Right hindlimb (tissue), 1 donor: Measurements from ENCODE around the gene CCDC69.
"Not testable (repeated sequence)": the region's sequence is repeated elsewhere in the genome, so short reads cannot be mapped to it uniquely, and the experiment has no call there.

Experiments
- DNase-seq: peaks from one replicate; pipeline ENCODE4 v3.0.0-alpha.2; 2018

CCDC69 gene

GRCh38 chr5:151244206-151244605, 20.3 kb upstream of the CCDC69 start:
- DNase-seq, result no peak

- DNase-seq, result no peak
Measured at GRCh38 chr5:151243564-151243963, 19.7 kb upstream of the CCDC69 start.

- DNase-seq, result no peak
Measured at GRCh38 chr5:151243127-151243526, 19.2 kb upstream of the CCDC69 start.

- no peak for DNase-seq
Measured at GRCh38 chr5:151240924-151241635, 17.2 kb upstream of the CCDC69 start.

GRCh38 chr5:151240268-151240835, 16.5 kb upstream of the CCDC69 start:
- DNase-seq, result not testable (repeated sequence)

- DNase-seq, result peak; percentile 87
Measured at GRCh38 chr5:151239237-151239861, 15.5 kb upstream of the CCDC69 start.

- peak; percentile 45 for DNase-seq
Measured at GRCh38 chr5:151238303-151238741, 14.4 kb upstream of the CCDC69 start.

GRCh38 chr5:151237685-151238084, 13.8 kb upstream of the CCDC69 start:
- no peak for DNase-seq

GRCh38 chr5:151236888-151237287, 13.0 kb upstream of the CCDC69 start:
- no peak for DNase-seq

GRCh38 chr5:151235239-151235571, 11.3 kb upstream of the CCDC69 start:
- DNase-seq, result not testable (repeated sequence)

GRCh38 chr5:151234476-151235238, 10.8 kb upstream of the CCDC69 start:
- DNase-seq, result peak; percentile 67

GRCh38 chr5:151233616-151234085, 9.8 kb upstream of the CCDC69 start:
- DNase-seq, result no peak

- DNase-seq, result no peak
Measured at GRCh38 chr5:151231359-151231758, 7.5 kb upstream of the CCDC69 start.

GRCh38 chr5:151230048-151230680, 6.3 kb upstream of the CCDC69 start:
- DNase-seq, result no peak

GRCh38 chr5:151228986-151229385, 5.1 kb upstream of the CCDC69 start:
- no peak for DNase-seq

- no peak for DNase-seq
Measured at GRCh38 chr5:151227918-151228447, 4.1 kb upstream of the CCDC69 start.

- DNase-seq, result no peak
Measured at GRCh38 chr5:151225475-151225874, 1.6 kb upstream of the CCDC69 start.

GRCh38 chr5:151225071-151225470, 1.2 kb upstream of the CCDC69 start:
- DNase-seq, result no peak

- no peak for DNase-seq
Measured at GRCh38 chr5:151224372-151224771, 480 bp upstream of the CCDC69 start.

GRCh38 chr5:151222790-151223446, 974 bp downstream of the CCDC69 start:
- no peak for DNase-seq

GRCh38 chr5:151222054-151222789, 1.7 kb downstream of the CCDC69 start:
- DNase-seq, result no peak
